GM10266 (cell line): ENCODE results near the gene SHPK.

Source experiments
- DNase-seq: peaks from one replicate; pipeline ENCODE4 v3.0.0; 2012; ENCODE audit errors: extremely low spot score
- TF ChIP-seq, protein P1 (sequence below): IDR thresholded peaks from 2 replicates; pipeline ENCODE4 v1.5.1; 2012; ENCODE audit warnings: mild to moderate bottlenecking, low read depth; ENCODE audit not compliant: control insufficient read depth, insufficient read depth; ENCODE audit errors: missing control alignments

Gene SHPK

DNA sequence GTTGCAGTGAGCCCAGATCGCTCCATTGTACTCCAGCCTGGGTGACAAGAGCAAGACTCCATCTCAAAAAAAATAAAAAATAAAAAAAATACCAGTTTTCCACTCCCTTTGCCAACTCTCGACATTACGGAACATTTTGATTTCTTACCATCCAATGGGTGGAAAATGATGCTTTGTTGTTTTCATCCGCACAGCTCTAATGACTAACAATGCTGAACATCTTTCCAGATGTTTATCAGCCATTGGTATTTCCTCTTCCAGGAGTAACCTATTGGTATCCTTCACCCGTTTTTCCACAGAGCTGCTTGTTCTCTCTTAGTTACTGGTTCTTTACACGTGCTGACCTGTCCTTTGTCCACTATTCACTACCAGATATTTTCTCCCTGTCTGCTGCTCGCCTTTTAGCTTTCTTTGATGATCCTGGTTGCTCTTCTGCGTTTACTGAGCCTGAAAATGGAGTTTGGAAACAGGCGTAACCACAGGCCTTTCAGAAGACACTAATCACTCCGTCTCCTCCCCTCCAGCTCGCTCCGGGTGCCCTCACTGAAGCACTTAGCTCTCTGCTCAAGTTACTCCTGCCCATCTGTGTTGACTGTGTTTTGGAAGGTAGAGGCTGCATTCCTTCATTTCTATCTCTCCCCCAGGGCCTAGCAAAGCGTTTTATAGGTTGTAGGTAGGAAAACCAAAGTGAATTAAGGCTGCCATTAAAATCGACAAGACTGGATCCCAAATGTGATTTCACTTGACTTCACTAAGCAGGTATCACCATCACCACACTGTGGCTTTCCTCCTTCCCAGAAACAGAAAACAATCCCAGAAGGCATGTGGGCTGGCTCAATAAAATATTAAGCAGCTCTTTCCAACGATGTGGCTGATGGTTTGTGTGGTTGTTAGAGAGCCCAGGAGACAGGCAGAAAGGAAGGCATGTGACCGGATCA lies 8.9 kb downstream of the SHPK start:
- TF ChIP-seq, protein P1, sequence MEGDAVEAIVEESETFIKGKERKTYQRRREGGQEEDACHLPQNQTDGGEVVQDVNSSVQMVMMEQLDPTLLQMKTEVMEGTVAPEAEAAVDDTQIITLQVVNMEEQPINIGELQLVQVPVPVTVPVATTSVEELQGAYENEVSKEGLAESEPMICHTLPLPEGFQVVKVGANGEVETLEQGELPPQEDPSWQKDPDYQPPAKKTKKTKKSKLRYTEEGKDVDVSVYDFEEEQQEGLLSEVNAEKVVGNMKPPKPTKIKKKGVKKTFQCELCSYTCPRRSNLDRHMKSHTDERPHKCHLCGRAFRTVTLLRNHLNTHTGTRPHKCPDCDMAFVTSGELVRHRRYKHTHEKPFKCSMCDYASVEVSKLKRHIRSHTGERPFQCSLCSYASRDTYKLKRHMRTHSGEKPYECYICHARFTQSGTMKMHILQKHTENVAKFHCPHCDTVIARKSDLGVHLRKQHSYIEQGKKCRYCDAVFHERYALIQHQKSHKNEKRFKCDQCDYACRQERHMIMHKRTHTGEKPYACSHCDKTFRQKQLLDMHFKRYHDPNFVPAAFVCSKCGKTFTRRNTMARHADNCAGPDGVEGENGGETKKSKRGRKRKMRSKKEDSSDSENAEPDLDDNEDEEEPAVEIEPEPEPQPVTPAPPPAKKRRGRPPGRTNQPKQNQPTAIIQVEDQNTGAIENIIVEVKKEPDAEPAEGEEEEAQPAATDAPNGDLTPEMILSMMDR, result no peak
- DNase-seq, result no peak

DNA sequence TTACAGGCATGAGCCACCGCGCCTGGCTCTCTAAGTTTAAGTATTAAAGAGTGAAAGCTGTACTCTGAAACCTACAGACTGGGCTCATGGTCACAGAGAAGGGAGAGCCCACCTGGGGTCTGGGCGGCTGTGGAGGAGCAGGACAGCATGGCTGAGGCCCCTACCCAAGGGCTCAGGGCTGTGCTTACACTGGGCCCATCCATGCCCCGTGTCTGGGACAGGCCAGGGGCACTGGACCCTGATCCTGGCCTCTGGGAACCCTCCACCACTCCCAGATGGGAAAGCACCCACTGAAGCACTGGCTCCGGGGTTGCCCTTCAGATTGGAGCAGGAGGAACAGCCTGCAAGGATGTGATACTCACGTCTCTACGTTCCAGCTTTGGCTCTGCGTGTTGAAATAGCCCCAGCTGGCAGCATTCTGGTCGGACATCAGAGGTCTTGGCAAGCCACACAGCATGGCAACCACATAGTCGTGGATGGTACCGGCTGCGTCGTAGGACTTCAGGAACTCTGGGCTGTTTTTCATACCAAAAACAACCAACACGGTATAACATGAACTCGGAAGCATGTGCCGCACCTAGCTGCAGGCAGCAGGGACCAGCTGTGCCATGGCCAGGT lies 13.0 kb downstream of the SHPK start:
- TF ChIP-seq, protein P1, result no peak

DNA sequence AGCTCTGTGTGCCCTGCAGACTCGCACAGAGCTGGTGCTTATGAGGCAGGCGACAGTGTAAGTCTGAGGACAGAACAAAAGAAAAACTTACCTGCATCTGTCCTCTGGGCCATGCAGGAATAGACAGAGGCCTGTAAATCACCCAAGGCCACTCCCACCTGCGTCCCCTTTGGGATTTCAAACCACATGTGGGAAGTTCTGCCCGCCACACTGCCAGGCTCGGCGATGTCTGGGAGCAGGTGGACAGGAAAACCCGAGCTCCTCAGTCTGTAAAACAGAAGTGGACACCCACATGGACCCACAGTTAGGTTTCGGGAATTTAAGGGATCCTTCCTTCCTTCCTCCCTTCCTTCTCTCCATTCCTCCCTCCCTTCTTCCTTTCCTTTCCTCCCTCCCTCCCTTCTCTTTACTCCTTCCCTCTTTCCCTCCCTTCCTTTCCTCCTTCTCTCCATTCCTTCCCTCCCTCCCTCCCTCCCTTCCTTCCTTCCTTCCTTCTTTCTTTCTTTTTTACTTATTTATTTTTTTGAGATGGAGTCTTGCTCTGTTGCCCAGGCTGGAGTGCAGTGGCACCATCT lies 14.8 kb downstream of the SHPK start:
- no peak for DNase-seq
- TF ChIP-seq, protein P1, result no peak

More for the DNA sequence above, 13.0 kb downstream of the SHPK start:
- no peak for DNase-seq

DNA sequence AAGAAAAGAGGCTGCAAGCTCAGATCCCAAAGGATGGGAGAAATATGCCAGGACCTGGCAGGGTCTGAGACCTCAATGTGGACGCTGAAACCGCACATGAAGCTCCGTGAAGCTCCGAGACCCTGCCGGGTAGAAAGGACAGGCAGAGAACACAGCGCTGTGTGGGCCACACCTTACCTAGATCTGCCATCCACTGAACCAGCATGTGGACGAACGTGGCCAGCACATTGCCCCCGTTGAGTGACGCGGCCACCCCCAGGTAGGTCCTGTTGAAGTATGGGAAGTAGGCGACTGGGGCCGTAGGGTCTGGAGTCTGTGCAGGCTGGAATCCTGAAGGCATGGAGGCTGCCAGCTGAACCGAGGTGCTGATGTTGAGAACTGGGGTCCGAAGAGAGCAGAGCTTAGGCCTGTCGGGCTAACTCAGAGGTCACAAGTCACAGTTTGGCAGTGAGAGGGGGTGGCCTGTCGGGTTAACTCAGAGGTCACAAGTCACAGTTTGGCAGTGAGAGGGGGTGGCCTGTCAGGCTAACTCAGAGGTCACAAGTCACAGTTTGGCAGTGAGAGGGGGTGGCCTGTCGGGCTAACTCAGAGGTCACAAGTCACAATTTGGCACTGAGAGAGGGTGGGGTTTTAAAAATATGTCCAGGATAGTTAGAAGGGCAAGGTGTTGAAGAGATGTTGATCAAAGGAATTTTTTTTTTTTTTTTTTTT lies 20.7 kb downstream of the SHPK start:
- DNase-seq, result no peak

DNA sequence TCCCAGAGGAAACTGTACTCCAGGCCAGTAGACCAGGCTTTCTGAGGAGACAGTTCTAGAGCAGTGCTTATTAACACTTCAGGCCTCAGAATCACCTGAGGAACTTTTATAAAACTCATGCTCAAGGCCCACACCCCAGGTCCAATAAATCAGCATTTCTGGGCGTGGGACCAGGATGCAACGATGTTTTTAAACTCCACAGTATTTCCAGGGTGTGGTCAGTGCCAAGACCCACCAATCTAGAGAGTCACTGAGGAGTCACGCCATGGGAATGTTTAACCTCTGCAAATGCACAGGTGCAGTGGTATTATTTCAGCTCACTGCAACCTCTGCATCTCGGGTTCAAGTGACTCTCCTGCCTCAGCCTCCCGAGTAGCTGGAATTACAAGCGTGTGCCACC lies 22.9 kb downstream of the SHPK start:
- no peak for DNase-seq
- TF ChIP-seq, protein P1, result no peak

More for the DNA sequence above, 20.7 kb downstream of the SHPK start:
- TF ChIP-seq, protein P1, result no peak

DNA sequence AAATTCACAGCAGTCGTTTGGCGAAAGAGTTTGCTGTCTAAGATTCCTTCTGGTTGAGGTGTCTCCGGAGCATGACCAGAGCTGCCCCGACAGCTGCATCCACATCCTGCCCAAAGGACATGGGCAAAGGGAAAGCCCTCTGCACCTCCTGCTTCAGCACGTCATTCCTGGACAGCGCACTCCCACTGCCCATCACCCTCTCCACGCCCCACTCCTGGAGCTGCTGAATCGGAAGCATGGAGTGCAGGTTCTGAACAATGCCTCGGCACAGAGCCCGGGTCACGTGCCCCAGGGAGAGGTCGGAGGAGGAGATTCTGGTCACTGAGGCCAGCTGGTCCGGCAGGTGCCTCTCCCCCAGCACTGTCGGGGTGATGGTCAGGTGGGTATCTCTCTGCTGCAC lies 25.5 kb downstream of the SHPK start:
- no peak for DNase-seq
- TF ChIP-seq, protein P1, result no peak
